ENCODE data around the gene GDF3.

GDF3 gene

GRCh38 chr12:7666595-7666994 is 29.0 kb downstream of the GDF3 start:
- no peak for DNase-seq

- DNase-seq, result no peak
These were observed 33.8 kb downstream of the GDF3 start for GRCh38 chr12:7661741-7662140.

- DNase-seq, result no peak
These were observed 39.5 kb downstream of the GDF3 start for GRCh38 chr12:7656121-7656520.

GRCh38 chr12:7650091-7650490 is 45.5 kb downstream of the GDF3 start:
- no peak for DNase-seq

- DNase-seq, result no peak
These were observed 48.5 kb downstream of the GDF3 start for GRCh38 chr12:7647071-7647470.

- no peak for DNase-seq
These were observed 49.4 kb downstream of the GDF3 start for GRCh38 chr12:7646178-7646475.

- DNase-seq, result peak; percentile 57
These were observed 50.0 kb downstream of the GDF3 start for GRCh38 chr12:7645395-7646177.

- DNase-seq, result peak; percentile 46
These were observed 52.7 kb downstream of the GDF3 start for GRCh38 chr12:7642876-7643309.

GRCh38 chr12:7642287-7642686 is 53.3 kb downstream of the GDF3 start:
- DNase-seq, result no peak

- DNase-seq, result peak; percentile 86
These were observed 55.2 kb downstream of the GDF3 start for GRCh38 chr12:7640123-7640995.
